Common myeloid progenitor, CD34-positive (primary cell): ENCODE results near the gene FMNL2.

Experiments
- CTCF ChIA-PET: fragments of 350-600 bp; sonication (Branson Sonifier 250); formaldehyde crosslinking; loops from one replicate; lab custom pipeline; 2021; ENCODE audit warnings: antibody characterized with exemption; lab: Charles Lee
- POLR2A ChIA-PET: fragments of 350-600 bp; sonication (Branson Sonifier 250); formaldehyde crosslinking; loops from one replicate; lab custom pipeline; 2021; ENCODE audit warnings: antibody characterized with exemption; lab: Charles Lee
- DNase-seq, 3 donors: peaks; one replicate each; pipeline versions ENCODE4 v3.0.0 to v3.0.0-alpha.2; 2013
- H3K27ac ChIP-seq, 2 experiments: 1 replicate in 1 of 2; 2 replicates in 1 of 2; pipeline ENCODE4 v1.7.0; 2013; ENCODE audit warnings: inconsistent platforms in 2 of 2, low read length in 2 of 2, mild to moderate bottlenecking in 2 of 2, low read depth in 1 of 2, moderate library complexity in 1 of 2; ENCODE audit not compliant: severe bottlenecking in 2 of 2, insufficient read depth in 1 of 2, poor library complexity in 1 of 2
- H3K27me3 ChIP-seq, 5 experiments: replicated peaks in 2 of 5; 1 replicate in 3 of 5; 2 replicates in 2 of 5; pipeline versions ENCODE4 v1.6.1 to v1.7.0; 2013; ENCODE audit warnings: low read length in 4 of 5, mild to moderate bottlenecking in 2 of 5, moderate library complexity in 2 of 5, inconsistent platforms in 1 of 5; ENCODE audit not compliant: insufficient read depth in 5 of 5, control insufficient read depth in 4 of 5
- H3K36me3 ChIP-seq, 4 experiments: 1 replicate in 2 of 4; 2 replicates in 2 of 4; pipeline versions ENCODE4 v1.6.1 to v1.7.0; 2013; ENCODE audit warnings: low read length in 3 of 4, control low read depth in 1 of 4, mild to moderate bottlenecking in 1 of 4; ENCODE audit not compliant: control insufficient read depth in 4 of 4, insufficient read depth in 4 of 4
- H3K4me1 ChIP-seq, 4 experiments: 1 replicate in 3 of 4; 2 replicates in 1 of 4; pipeline versions ENCODE4 v1.6.1 to v1.7.1; 2013; ENCODE audit warnings: low read length in 3 of 4, mild to moderate bottlenecking in 3 of 4, control low read depth in 1 of 4, inconsistent platforms in 1 of 4, moderate library complexity in 1 of 4; ENCODE audit not compliant: control insufficient read depth in 4 of 4, insufficient read depth in 4 of 4; ENCODE audit errors: control extremely low read depth in 1 of 4
- H3K4me3 ChIP-seq, 7 experiments: 1 replicate in 4 of 7; 2 replicates in 3 of 7; pipeline versions ENCODE4 v1.5.1 to v1.7.0; 2013; ENCODE audit warnings: mild to moderate bottlenecking in 7 of 7, low read length in 6 of 7, moderate library complexity in 6 of 7, inconsistent platforms in 2 of 7, low read depth in 2 of 7, control low read depth in 1 of 7; ENCODE audit not compliant: insufficient read depth in 4 of 7, control insufficient read depth in 1 of 7; ENCODE audit errors: extremely low read depth in 1 of 7
- H3K9me3 ChIP-seq, 5 experiments: 1 replicate in 4 of 5; 2 replicates in 1 of 5; pipeline versions ENCODE4 v1.6.1 to v1.7.1; 2013; ENCODE audit warnings: low read length in 4 of 5, mild to moderate bottlenecking in 2 of 5, inconsistent platforms in 1 of 5, low read depth in 1 of 5, moderate library complexity in 1 of 5; ENCODE audit not compliant: control insufficient read depth in 4 of 5, insufficient read depth in 2 of 5; ENCODE audit errors: control extremely low read depth in 1 of 5
- WGBS: methylation state at CpG from one replicate; pipeline ENCODE4 v1.1.5; 2013; ENCODE audit not compliant: insufficient coverage; 5-methylcytosine and 5-hydroxymethylcytosine counted together

The FMNL2 gene

GRCh38 chr2:152337511-152337903 is 2.5 kb downstream of the FMNL2 start:
- H3K9me3 ChIP-seq, result no peaks in the 10 kb centered on the region
- no peak overlapping the region for H3K27ac ChIP-seq
- peaks cover 0 to 22% (median 15%) of the 10 kb centered on the region in 4 experiments for H3K4me1 ChIP-seq
- peaks cover 0 to 25% (median 17%) of the 10 kb centered on the region in 5 experiments for H3K27me3 ChIP-seq
- WGBS, result 100% methylated on average over 1 of the region's 2 CpGs
- POLR2A ChIA-PET, result interaction anchor here (0.6 to 0.7 kb wide), 2 partner anchors 52 to 84 kb away, joined by 3 to 4 read pairs; no protein-coding TSS in a partner anchor
- CTCF ChIA-PET, result no interaction called here
- H3K4me3 ChIP-seq, result no peak overlapping the region
- no peaks in the 10 kb centered on the region for H3K36me3 ChIP-seq
- no peak for DNase-seq

DNA sequence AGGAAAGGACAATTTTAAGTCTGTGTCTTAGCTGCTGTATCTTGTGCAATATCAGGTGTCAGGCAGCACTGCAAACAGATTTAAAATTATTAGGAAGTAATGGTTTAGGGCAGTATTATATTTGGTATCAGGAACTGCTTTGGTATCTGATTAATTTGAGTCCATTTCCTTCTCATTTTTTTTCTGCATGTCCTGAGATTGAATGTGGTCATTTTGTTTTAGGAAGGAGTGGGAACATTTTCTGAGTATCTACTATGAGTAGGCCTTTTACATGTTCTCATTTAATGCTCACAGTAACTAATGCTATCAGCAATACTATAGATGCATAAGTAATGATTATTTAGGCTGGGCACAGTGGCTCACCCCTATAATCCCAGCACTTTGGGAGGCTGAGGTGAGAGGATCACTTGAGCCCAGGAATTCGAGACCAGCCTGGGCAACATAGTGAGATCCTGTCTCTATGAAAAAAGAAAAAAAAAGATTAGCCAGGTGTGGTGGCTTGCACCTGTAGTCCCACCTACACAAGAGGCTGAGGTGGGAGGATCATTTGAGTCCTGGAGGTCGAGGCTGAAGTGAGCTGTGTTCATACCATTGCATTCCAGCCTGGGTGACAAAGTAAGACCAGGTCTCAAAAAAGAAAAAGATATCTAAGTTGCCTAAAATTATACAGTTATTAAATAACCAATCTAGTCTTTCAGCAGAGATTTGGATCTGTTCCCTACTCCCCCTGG is 4.7 kb downstream of the FMNL2 start:
- H3K9me3 ChIP-seq, result no peaks in the 10 kb centered on the region
- H3K4me3 ChIP-seq, result no peak overlapping the region
- DNase-seq, result no peak
- WGBS, result 100% methylated on average over 1 of the region's 2 CpGs
- peaks cover 0 to 16% (median 14%) of the 10 kb centered on the region in 4 experiments for H3K4me1 ChIP-seq
- POLR2A ChIA-PET, result no interaction called here
- no peaks in the 10 kb centered on the region for H3K36me3 ChIP-seq
- no peak overlapping the region for H3K27ac ChIP-seq
- H3K27me3 ChIP-seq, result peaks cover 0 to 25% (median 17%) of the 10 kb centered on the region in 5 experiments
- CTCF ChIA-PET, result interaction anchor here (0.6 to 1.3 kb wide), 2 partner anchors 41 to 287 kb away, joined by 3 to 4 read pairs; no protein-coding TSS in a partner anchor

DNA sequence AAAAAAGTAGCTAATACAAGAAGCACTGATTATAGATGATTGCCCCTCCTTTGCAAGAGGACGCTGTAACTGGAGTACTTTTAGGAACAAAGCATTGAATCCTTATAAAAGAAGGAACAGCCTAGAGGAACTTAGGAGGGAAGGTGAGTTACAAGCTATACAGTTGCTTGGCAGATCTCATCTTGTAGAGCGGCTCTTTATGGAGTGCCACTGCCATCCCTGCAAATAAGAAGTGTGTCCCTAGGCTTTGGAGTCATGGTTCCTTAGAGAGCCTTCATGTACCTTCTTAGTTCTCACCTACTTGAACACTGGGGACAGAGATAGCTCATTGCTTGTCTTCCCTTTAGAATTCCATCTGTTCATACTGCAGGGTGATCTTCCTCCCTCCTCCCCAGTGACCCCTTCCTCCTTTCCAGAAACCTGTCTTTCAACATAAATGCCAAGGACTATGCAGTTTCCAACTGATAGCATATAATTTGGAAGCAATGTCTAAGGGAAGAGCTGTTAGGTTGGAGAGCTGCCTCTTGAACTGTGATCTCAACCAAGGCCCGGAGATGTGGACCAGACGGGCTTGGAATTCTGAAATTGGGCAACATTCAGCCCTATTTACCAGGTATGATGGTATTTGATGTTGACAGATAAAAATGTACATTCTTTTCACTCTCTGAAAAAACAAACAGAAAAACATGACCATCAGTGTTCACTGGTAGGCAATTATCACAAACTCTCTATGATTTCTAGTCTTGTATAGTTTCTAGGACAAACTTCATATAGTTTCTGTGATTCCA is 7.5 kb downstream of the FMNL2 start:
- Histone ChIP-seq H3K4me1 (no peaks in the 10 kb centered on the region), H3K27me3 (peaks cover 0 to 8% (median 3%) of the 10 kb centered on the region in 5 experiments), H3K4me3 (no peak overlapping the region), H3K27ac (no peak overlapping the region), H3K9me3 (no peaks in the 10 kb centered on the region), H3K36me3 (no peaks in the 10 kb centered on the region)
- no peak for DNase-seq
- 100% methylated on average over 3 of the region's 4 CpGs for WGBS
- POLR2A ChIA-PET, result no interaction called here
- CTCF ChIA-PET, result interaction anchor here (1.1 kb wide), 1 partner anchor 11 kb away, joined by 3 read pairs; no protein-coding TSS in a partner anchor

DNA sequence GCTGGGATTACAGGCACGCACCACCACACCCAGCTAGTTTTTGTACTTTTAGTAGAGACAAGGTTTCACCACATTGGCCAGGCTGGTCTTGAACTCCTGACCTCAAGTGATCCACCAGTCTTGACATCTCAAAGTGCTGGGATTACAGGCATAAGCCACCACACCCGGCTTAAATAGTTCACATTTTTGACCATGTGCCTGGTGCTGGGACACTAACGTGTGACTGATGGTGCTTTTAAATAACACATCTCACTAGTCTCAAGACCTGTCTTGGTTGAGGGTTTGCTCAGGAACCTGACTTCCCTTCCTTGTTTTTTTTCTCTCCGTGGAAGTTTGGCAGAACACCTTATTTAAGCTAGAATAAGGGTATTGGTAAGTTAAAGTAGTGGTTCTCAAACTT is 8.5 kb downstream of the FMNL2 start:
- 95% methylated on average over 2 of the region's 4 CpGs for WGBS
- ChIA-PET CTCF (no interaction called here), POLR2A (no interaction called here)
- DNase-seq, result no peak
- Histone ChIP-seq H3K4me1 (no peaks in the 10 kb centered on the region), H3K27ac (no peak overlapping the region), H3K27me3 (no peaks in the 10 kb centered on the region), H3K36me3 (no peaks in the 10 kb centered on the region), H3K9me3 (no peaks in the 10 kb centered on the region), H3K4me3 (no peak overlapping the region)

DNA sequence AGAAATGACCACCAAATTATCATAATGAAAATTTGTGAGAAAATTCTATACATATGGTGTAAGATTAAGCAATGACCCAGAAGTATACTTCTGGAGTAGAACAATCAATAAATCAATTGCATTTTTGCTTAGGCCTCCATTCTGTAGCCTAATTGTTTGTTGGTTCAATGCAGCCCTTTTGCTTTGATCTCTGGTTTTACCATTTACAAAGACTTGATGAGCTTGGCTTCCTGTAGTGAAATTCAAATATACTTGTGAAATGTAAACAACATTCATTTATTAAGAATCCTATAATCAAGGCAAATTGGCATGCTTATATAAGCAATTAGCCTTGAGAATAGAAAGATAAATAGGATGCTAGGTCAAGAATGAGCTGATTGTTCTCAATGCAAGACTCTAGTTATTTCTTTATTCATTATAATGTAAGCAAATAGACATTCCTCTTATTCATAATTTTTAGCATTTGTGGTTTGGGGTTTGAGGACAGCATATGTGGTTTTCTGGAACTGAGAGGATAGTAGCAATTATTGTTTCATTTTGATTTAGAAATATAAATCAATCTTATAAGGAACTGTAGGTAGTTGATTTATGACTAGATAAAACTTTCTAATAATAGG is 9.7 kb downstream of the FMNL2 start:
- H3K9me3 ChIP-seq, result no peaks in the 10 kb centered on the region
- DNase-seq, result peak in 2 of 3 donors; percentile 10 to 13
- H3K36me3 ChIP-seq, result no peaks in the 10 kb centered on the region
- H3K4me3 ChIP-seq, result no peak overlapping the region
- POLR2A ChIA-PET, result no interaction called here
- H3K27ac ChIP-seq, result no peak overlapping the region
- H3K27me3 ChIP-seq, result no peaks in the 10 kb centered on the region
- H3K4me1 ChIP-seq, result no peaks in the 10 kb centered on the region
- CTCF ChIA-PET, result no interaction called here

GRCh38 chr2:152347076-152347475 is 12.1 kb downstream of the FMNL2 start:
- H3K27me3 ChIP-seq, result no peaks in the 10 kb centered on the region
- no peaks in the 10 kb centered on the region for H3K4me1 ChIP-seq
- ChIA-PET CTCF (no interaction called here), POLR2A (no interaction called here)
- peak in 1 of 3 donors; percentile 3 for DNase-seq
- no peaks in the 10 kb centered on the region for H3K9me3 ChIP-seq
- H3K27ac ChIP-seq, result no peak overlapping the region
- no peak overlapping the region for H3K4me3 ChIP-seq
- WGBS, result 33% methylated on average over 1 of the region's 3 CpGs
- H3K36me3 ChIP-seq, result no peaks in the 10 kb centered on the region
